ENCODE results near the gene JUP.

The JUP gene

GRCh38 chr17:41734139-41734948, 52.2 kb downstream of the JUP start, which contains the start of gene HAP1:
Gene HAP1 (minus strand): TSS chr17:41734643. CDS start chr17:41734634, 9 bp downstream.
- peak within 1 kb of the TSS; percentile 51; the same call in 1 of the 2 replicates for H3K27ac ChIP-seq

DNA sequence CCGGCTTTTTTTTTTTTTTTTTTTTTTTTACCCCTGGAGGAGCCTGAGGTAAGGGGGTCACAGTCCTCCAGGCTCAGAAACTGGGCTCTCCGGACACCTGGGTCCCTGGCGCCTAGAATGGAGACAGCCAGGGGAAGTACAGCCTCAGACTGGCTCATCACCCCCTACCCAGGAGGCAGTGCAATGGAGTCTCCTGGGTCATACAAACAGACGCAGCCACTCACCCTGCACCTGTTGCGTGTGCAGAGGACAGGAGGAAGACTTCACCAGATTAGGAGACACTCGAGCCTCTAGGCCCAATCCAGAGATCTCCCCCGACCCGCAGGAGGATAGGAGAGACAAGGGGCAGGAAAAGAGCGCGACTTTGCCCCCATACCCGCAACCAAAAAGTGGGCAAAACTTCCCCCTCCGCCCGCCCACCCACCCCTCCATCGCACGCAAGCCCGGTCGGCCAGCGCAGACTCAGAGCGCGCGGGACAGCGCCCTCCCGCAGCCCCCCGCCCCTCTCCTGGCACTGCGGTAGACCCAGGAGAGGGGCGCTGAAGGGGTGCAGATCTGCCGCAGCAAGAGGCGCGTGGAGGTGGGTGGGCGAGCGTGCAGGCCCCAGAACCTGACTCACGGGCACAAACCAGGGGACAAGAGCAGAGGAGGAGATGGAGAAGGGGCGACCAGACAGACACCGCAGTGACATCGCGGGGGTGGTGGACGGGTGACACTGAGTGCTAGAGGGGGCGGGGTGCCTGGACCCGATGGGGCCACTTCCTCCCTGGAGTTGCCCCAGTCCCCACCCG, 53.0 kb downstream of the JUP start:
- no peak for TF ChIP-seq CTCF (conservative IDR thresholded peaks at IDR 0.05)
- H3K27ac ChIP-seq, result peak overlapping the region; percentile 51; the same call in 1 of the 2 replicates

More at GRCh38 chr17:41734139-41734948, 52.2 kb downstream of the JUP start, which contains the start of gene HAP1:
- TF ChIP-seq CTCF (conservative IDR thresholded peaks at IDR 0.05), result no peak

DNA sequence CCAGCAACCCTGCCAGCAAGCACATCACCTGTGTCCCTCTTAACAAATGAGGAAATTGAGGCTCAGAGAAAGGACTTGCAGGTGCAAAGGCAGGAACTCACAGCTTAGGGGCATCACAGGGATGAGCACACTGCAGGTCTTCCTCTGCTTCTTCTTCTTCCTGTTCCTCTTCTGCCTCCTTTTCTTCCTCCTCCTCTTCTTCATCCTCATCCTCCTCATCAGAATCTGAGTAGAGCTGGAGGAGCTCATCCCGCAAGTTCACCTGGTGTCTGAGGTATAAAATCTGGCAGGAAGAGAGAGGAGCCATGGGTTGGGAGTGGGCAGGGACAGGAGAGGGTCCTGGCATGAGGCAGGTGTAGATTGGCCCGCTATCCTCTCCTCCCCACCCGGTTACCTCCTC, 54.7 kb downstream of the JUP start:
- TF ChIP-seq CTCF (conservative IDR thresholded peaks at IDR 0.05), result no peak
- no peak overlapping the region for H3K27ac ChIP-seq

DNA sequence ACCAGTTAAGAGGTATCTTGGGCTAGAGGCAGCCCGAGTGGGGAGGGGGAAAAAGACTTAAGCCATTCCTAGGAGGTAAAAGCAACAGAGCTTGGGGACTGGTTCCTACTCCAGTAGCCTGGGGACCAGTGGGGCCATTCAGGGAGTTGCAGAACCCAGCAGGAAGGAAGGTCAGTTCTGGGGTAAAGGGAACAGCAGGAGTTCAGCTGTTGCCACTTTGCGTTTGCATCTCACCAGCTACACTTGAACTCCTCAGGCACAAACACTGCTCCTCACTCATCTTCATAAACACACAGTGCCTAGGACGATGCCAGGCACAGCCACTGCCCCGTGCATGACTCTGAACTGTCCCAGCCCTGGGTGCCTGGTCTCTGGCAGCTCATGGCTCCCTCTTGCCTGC, 56.0 kb downstream of the JUP start:
- no peak overlapping the region for H3K27ac ChIP-seq
- TF ChIP-seq CTCF (conservative IDR thresholded peaks at IDR 0.05), result no peak

DNA sequence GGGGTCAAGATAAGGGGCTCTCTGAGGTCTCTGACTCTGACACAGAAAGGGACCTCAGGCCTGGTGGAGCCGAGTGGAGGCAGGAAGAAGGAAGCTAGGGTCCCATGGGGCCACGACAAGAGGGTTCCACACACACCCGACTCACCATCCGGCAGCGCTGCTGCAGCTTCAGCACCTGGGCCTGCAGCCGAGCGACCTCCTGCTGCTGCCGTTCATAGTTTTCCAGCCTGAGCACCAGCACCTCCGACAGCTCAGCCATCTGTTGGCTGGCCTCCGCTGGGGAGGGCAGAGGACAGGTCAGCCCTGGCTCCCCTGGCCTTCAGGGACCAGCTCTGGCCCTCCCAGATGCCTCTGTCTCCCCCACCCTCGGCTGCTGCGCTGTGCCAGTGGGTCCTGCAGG, 58.5 kb downstream of the JUP start:
- no peak for TF ChIP-seq CTCF (conservative IDR thresholded peaks at IDR 0.05)
- no peak overlapping the region for H3K27ac ChIP-seq

- H3K27ac ChIP-seq, result no peak overlapping the region
- TF ChIP-seq CTCF (conservative IDR thresholded peaks at IDR 0.05), result no peak
Observed at GRCh38 chr17:41725134-41725533, 61.4 kb downstream of the JUP start.

DNA sequence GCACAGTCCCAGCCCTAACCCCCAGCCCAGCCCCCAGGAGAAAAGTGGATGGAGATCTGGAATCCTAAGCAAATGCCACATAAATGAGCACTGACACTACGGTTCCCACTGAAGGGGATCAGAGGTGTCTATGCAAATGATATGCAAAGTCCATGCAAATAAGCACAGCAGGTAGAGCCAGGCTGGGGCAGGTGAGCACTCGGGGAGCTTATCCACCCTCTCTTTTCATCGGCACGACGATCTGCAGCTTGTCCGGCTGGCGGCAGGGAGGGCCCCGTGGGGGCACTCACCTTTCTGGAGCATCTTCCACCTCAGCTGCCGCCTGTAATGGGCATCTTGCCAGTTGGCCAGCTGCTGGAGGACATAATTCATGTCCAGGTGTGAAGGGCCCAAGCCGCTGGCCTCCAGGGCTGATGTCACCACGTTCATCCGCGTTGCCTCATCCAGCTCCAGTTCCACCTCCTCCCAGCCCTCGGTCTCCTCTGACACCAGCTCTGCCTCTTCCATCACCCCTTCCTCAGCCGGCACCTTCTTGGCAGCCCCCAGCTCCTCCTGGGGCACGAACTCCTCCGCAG, 61.9 kb downstream of the JUP start:
- H3K27ac ChIP-seq, result no peak overlapping the region
- no peak for TF ChIP-seq CTCF (conservative IDR thresholded peaks at IDR 0.05)
